ENCODE results near the gene TRPV4. TPM values are rescaled to one million over a fixed set of nuclear protein-coding genes. Genes with fewer than 3 reads are reported as not detected.

TRPV4 gene
- total RNA-seq, 2 donors from 2014 or later, result 2.0 to 5.7 TPM

- Histone ChIP-seq H3K27ac (no peak overlapping the region), H3K4me1 (ENCODE audit: control insufficient read depth in 1 of 2, low read depth in 2 of 2) (no peaks in the 10 kb centered on the region), H3K36me3 (no peaks in the 10 kb centered on the region), H3K9me3 (no peaks in the 10 kb centered on the region), H3K4me3 (no peak overlapping the region), H3K27me3 (replicated peaks; ENCODE audit: insufficient read depth) (peaks cover 4% of the 10 kb centered on the region)
- DNase-seq (ENCODE audit: low spot score) (no peak), ATAC-seq (ENCODE audit: insufficient number of reproducible peaks, low FRiP score, low read depth) (no peak)
- TF ChIP-seq CTCF (IDR thresholded peaks at IDR 0.05), result no peak
Observed at GRCh38 chr12:109741286-109741969, 91.8 kb downstream of the TRPV4 start.

- no peak for ATAC-seq (ENCODE audit: insufficient number of reproducible peaks, low FRiP score, low read depth)
- Histone ChIP-seq H3K27me3 (replicated peaks; ENCODE audit: insufficient read depth) (peaks cover 4% of the 10 kb centered on the region), H3K4me3 (no peak overlapping the region), H3K4me1 (ENCODE audit: control insufficient read depth in 1 of 2, low read depth in 2 of 2) (no peaks in the 10 kb centered on the region), H3K36me3 (no peaks in the 10 kb centered on the region), H3K27ac (no peak overlapping the region), H3K9me3 (no peaks in the 10 kb centered on the region)
- TF ChIP-seq CTCF (IDR thresholded peaks at IDR 0.05), result no peak
- no peak for DNase-seq (ENCODE audit: low spot score)
Observed at GRCh38 chr12:109740694-109741245, 92.4 kb downstream of the TRPV4 start.

GRCh38 chr12:109739747-109740693, 93.2 kb downstream of the TRPV4 start:
- Histone ChIP-seq H3K4me1 (ENCODE audit: control insufficient read depth in 1 of 2, low read depth in 2 of 2) (no peaks in the 10 kb centered on the region), H3K9me3 (no peaks in the 10 kb centered on the region), H3K27me3 (replicated peaks; ENCODE audit: insufficient read depth) (peaks cover 4% of the 10 kb centered on the region), H3K27ac (no peak overlapping the region), H3K36me3 (no peaks in the 10 kb centered on the region), H3K4me3 (no peak overlapping the region)
- no peak for ATAC-seq (ENCODE audit: insufficient number of reproducible peaks, low FRiP score, low read depth)
- TF ChIP-seq CTCF (IDR thresholded peaks at IDR 0.05), result no peak
- DNase-seq (ENCODE audit: low spot score), result no peak

GRCh38 chr12:109738878-109739665, 94.1 kb downstream of the TRPV4 start:
- Histone ChIP-seq H3K36me3 (no peaks in the 10 kb centered on the region), H3K27me3 (replicated peaks; ENCODE audit: insufficient read depth) (peaks cover 4% of the 10 kb centered on the region), H3K27ac (no peak overlapping the region), H3K4me3 (no peak overlapping the region), H3K4me1 (ENCODE audit: control insufficient read depth in 1 of 2, low read depth in 2 of 2) (no peaks in the 10 kb centered on the region), H3K9me3 (no peaks in the 10 kb centered on the region)
- DNase-seq (ENCODE audit: low spot score), result no peak
- no peak for ATAC-seq (ENCODE audit: insufficient number of reproducible peaks, low FRiP score, low read depth)
- no peak for TF ChIP-seq CTCF (IDR thresholded peaks at IDR 0.05)
